GM12878 (cell line): ENCODE results near the gene CGREF1. TPM values are rescaled to one million over a fixed set of nuclear protein-coding genes. Genes with fewer than 3 reads are reported as not detected.

Experiments used
- ATAC-seq: fragments of 200-7000 bp; cut with Tn5 transposase; 3 replicates; pipeline ENCODE4 v1.9.1; 2020; ENCODE audit warnings: mild to moderate bottlenecking, moderate library complexity
- BruUV-seq: library from RNA; stranded (reverse); fragments of 400-500 nt; replicated peaks from 2 replicates; lab custom pipeline; 2021; lab: Mats Ljungman, UMichigan
- CTCF ChIA-PET: fragments of 300-600 bp; sonication (Branson Sonifier 250); formaldehyde crosslinking; extraction: SDS; loops from one replicate; lab custom pipeline; 2021; ENCODE audit warnings: inconsistent platforms; lab: Yijun Ruan, JAX
- POLR2A ChIA-PET: fragments of 350-600 bp; formaldehyde crosslinking; extraction: SDS; loops from one replicate; lab custom pipeline; 2021; ENCODE audit warnings: inconsistent platforms; lab: Charles Lee
- RAD21 ChIA-PET: fragments of 300-600 bp; sonication (Branson Sonifier 250); formaldehyde crosslinking; loops from one replicate; lab custom pipeline; 2023; ENCODE audit warnings: antibody characterized with exemption; ENCODE audit not compliant: unreplicated experiment; lab: Charles Lee
- SMC1A ChIA-PET: fragments of 300-600 bp; sonication (Branson Sonifier 250); formaldehyde crosslinking; loops from one replicate; lab custom pipeline; 2023; ENCODE audit not compliant: unreplicated experiment, uncharacterized antibody; lab: Charles Lee
- DNase-seq: peaks from one replicate; pipeline ENCODE4 v3.0.0-alpha.2; 2011; ENCODE audit warnings: low read depth, low spot score
- FAIRE-seq: peaks from 3 replicates; lab custom pipeline; 2011; peaks lifted over from hg19 to GRCh38; lab: Jason Lieb, UNC
- H2AFZ ChIP-seq: 2 replicates; pipeline ENCODE4 v1.6.0; 2011; ENCODE audit warnings: low read depth, low read length, control low read depth; ENCODE audit not compliant: control insufficient read depth
- H3K27ac ChIP-seq: 2 replicates; pipeline ENCODE4 v1.5.1; 2011; ENCODE audit warnings: control low read depth; ENCODE audit not compliant: control insufficient read depth, insufficient read depth
- H3K27me3 ChIP-seq, 2 experiments: replicated peaks in 1 of 2; 2 replicates each; pipeline versions ENCODE4 v1.6.0 to v1.6.1; 2011; ENCODE audit warnings: low read length in 1 of 2; ENCODE audit not compliant: control insufficient read depth in 2 of 2, insufficient read depth in 2 of 2
- H3K36me3 ChIP-seq, 2 experiments: 2 replicates each; pipeline ENCODE4 v1.5.1; 2011; ENCODE audit warnings: low read length in 1 of 2; ENCODE audit not compliant: control insufficient read depth in 2 of 2, insufficient read depth in 2 of 2
- H3K4me1 ChIP-seq: 2 replicates; pipeline ENCODE4 v1.6.1; 2011; ENCODE audit warnings: mild to moderate bottlenecking, low read length, moderate library complexity, mixed read lengths; ENCODE audit not compliant: control insufficient read depth, insufficient read depth
- H3K4me2 ChIP-seq: 2 replicates; pipeline ENCODE4 v1.6.0; 2011; ENCODE audit warnings: control low read depth; ENCODE audit not compliant: control insufficient read depth, insufficient read depth
- H3K4me3 ChIP-seq: fragments of 200-600 bp; sonication (generic); 2 replicates; pipeline ENCODE4 v1.5.1; 2016
- H3K79me2 ChIP-seq: 2 replicates; pipeline ENCODE4 v1.6.0; 2011; ENCODE audit warnings: low read length; ENCODE audit not compliant: control insufficient read depth, insufficient read depth
- H3K9ac ChIP-seq: 2 replicates; pipeline ENCODE4 v1.8.0; 2011; ENCODE audit warnings: low read length, control low read depth, mixed read lengths; ENCODE audit not compliant: control insufficient read depth, insufficient read depth
- H3K9me3 ChIP-seq: replicated peaks from 3 replicates; pipeline ENCODE4 v1.5.1; 2011; ENCODE audit warnings: mild to moderate bottlenecking, low read length; ENCODE audit not compliant: control insufficient read depth, insufficient read depth
- H4K20me1 ChIP-seq: 2 replicates; pipeline ENCODE4 v1.6.0; 2011; ENCODE audit not compliant: control insufficient read depth, insufficient read depth
- BMI1 ChIP-seq: fragments of 450-650 bp; IDR thresholded peaks from 2 replicates; pipeline ENCODE4 v1.6.1; 2016; ENCODE audit warnings: mild to moderate bottlenecking, moderate library complexity, borderline replicate concordance
- POLR2A ChIP-seq: IDR thresholded peaks from 2 replicates; pipeline ENCODE4 v1.6.1; 2011; ENCODE audit warnings: low read depth, mild to moderate bottlenecking, low read length
- SMARCA5 ChIP-seq: fragments of 450-650 bp; IDR thresholded peaks from 2 replicates; pipeline ENCODE4 v1.6.1; 2017; ENCODE audit warnings: mild to moderate bottlenecking
- WGBS: methylation state at CpG from one replicate; pipeline ENCODE4 v1.1.6; 2016; ENCODE audit warnings: low lambda C conversion rate; ENCODE audit not compliant: insufficient replicate concordance, insufficient coverage; ENCODE audit errors: missing lambda C conversion rate; 5-methylcytosine and 5-hydroxymethylcytosine counted together
- in situ Hi-C: fragments of 300-500 bp; cut with MboI; formaldehyde crosslinking; loops from 9 replicates; pipeline ENCODE4 v1.14.3; 2018; ENCODE audit warnings: mixed read lengths
- intact Hi-C: fragments of 100-400 bp; cut with micrococcal nuclease; formaldehyde crosslinking; loops from one replicate; pipeline ENCODE4 v1.14.2; 2022; ENCODE audit not compliant: unreplicated experiment
- polyA plus RNA-seq, 11 experiments: library from polyadenylated mRNA; depleted of rRNA in 4 of 11; unstranded in 6 of 11; stranded (reverse) in 5 of 11; fragments of >200 nt; fragmentation: Nextera tagmentation in 4 of 11; fragmentation: Illumina TruSeq in 1 of 11; extraction: Ambion mirVana in 4 of 11; extraction: Trizol in 1 of 11; gene quantifications; 1 replicate in 1 of 11; 2 replicates in 10 of 11; pipeline versions ENCODE4 v1.2.1 to v1.2.3, GENCODE V29; 2011 to 2016; ENCODE audit warnings: inconsistent platforms in 2 of 11, missing spikeins in 2 of 11, low read depth in 1 of 11
- total RNA-seq, 4 experiments: library from RNA; depleted of rRNA in 3 of 4; stranded (reverse); fragments of >200 nt in 3 of 4; fragmentation: Illumina TruSeq in 1 of 4; extraction: Trizol in 1 of 4; gene quantifications; 2 replicates each; pipeline versions ENCODE4 v1.2.1 to v1.2.3, GENCODE V29; 2013 to 2021

CGREF1 gene
- total and polyA plus RNA-seq, 10 of the 15 experiments (the other 5 are each of a cell fraction or from before 2014, with no cell fraction given), result 0.06 to 0.21 TPM; not detected in 8

DNA sequence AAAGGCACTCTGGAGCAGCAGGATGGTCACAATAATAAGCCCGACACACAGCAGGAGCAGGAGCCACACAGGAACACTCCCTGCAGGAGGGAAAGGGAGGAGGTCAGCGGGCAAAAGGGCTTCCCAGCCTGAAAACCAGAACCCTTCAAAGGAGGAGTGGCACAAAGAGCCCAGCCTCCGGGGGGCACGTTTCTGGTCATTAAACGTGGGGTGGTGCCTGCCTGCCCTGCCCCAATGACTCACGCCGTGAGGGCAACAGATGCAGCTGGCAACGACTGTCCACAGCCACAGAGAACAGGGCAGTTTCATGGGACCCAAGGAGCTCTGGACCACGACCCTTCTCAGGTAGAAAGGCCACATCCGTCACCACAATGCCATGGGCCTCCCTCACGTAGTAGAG lies 12.5 kb upstream of the CGREF1 start:
- no peak for ATAC-seq

DNA sequence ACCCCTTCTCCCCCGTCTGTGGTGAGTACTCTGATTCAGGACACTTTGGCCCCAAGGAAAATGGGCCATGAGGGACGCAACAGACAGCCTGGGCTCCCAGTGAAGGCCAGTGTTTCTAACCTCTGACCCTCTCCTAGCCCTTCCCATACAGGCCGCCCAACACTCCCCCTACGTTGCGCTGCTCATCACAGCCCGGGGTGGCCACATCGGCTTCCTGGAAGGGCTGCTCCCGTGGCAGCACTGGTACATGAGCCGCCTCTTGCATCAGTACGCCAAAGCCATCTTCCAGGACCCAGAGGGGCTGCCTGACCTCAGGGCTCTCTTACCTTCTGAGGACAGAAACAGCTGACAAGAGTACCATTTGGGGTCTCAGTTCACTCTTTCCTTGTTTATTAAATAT lies 11.5 kb upstream of the CGREF1 start:
- BruUV-seq, result no TSS peak
- peaks cover 8% of the 10 kb centered on the region for H3K4me1 ChIP-seq
- ChIA-PET POLR2A (no interaction called here), CTCF (no interaction called here), RAD21 (no interaction called here), SMC1A (no interaction called here)
- H3K27me3 ChIP-seq, result no peaks in the 10 kb centered on the region
- H3K79me2 ChIP-seq, result peaks cover 19% of the 10 kb centered on the region
- no peak for FAIRE-seq
- H3K27ac ChIP-seq, result no peak overlapping the region
- H3K4me3 ChIP-seq, result no peak overlapping the region
- no peaks in the 10 kb centered on the region for H3K9me3 ChIP-seq
- H2AFZ ChIP-seq, result no peak overlapping the region
- no peak for ATAC-seq
- DNase-seq, result no peak
- WGBS, result 87% methylated on average over 10 of the region's 10 CpGs
- H3K9ac ChIP-seq, result no peak overlapping the region
- H3K4me2 ChIP-seq, result no peak overlapping the region
- no peaks in the 10 kb centered on the region for H4K20me1 ChIP-seq
- peaks cover 10 to 17% of the 10 kb centered on the region in 2 experiments for H3K36me3 ChIP-seq
- 0 out of 2 replicates have a peak, but pooled peaks have one; percentile 23 for TF ChIP-seq POLR2A
- no peak for TF ChIP-seq BMI1
- in situ Hi-C loops, result no loop called here
- intact Hi-C loops, result loop anchor here (5.0 kb wide), 1 partner anchor 52 kb away; no protein-coding TSS in a partner anchor

More for the DNA sequence above, 12.5 kb upstream of the CGREF1 start:
- no TSS peak for BruUV-seq
- no peak for DNase-seq
- CTCF ChIA-PET, result interaction anchor here (1.4 kb wide), 1 partner anchor 44 kb away, joined by 4 read pairs; no protein-coding TSS in a partner anchor
- in situ Hi-C loops (no loop called here), intact Hi-C loops (loop anchor here (5.0 kb wide), 1 partner anchor 51 kb away; no protein-coding TSS in a partner anchor)
- Histone ChIP-seq H3K79me2 (peaks cover 19% of the 10 kb centered on the region), H4K20me1 (no peaks in the 10 kb centered on the region), H3K27me3 (no peaks in the 10 kb centered on the region), H2AFZ (no peak overlapping the region), H3K4me3 (no peak overlapping the region), H3K36me3 (peaks cover 10 to 17% of the 10 kb centered on the region in 2 experiments), H3K9ac (no peak overlapping the region), H3K4me1 (peaks cover 8% of the 10 kb centered on the region), H3K9me3 (no peaks in the 10 kb centered on the region), H3K4me2 (no peak overlapping the region), H3K27ac (no peak overlapping the region)
- 89% methylated on average over 11 of the region's 11 CpGs for WGBS
- TF ChIP-seq SMARCA5, result no peak
- RAD21 ChIA-PET, result no interaction called here
- no peak for FAIRE-seq
- POLR2A ChIA-PET, result no interaction called here
- SMC1A ChIA-PET, result interaction anchor here (1.5 kb wide), 1 partner anchor 34 kb away, joined by 4 read pairs; no protein-coding TSS in a partner anchor
